HG03159 (cell line): ENCODE results near the gene CAPN10.

Source experiments
- ATAC-seq: cut with Tn5 transposase; IDR thresholded peaks from one replicate; pipeline ENCODE4 v1.9.1; 2021; ENCODE audit warnings: mild to moderate bottlenecking, moderate library complexity; ENCODE audit not compliant: unreplicated experiment

Gene CAPN10

GRCh38 chr2:240588669-240589068, 2.1 kb downstream of the CAPN10 start:
- ATAC-seq = no peak

GRCh38 chr2:240589375-240589774, 2.8 kb downstream of the CAPN10 start:
- no peak for ATAC-seq

- no peak for ATAC-seq
These were observed 3.5 kb downstream of the CAPN10 start for GRCh38 chr2:240589850-240590525.

GRCh38 chr2:240590681-240591111, 4.2 kb downstream of the CAPN10 start:
- no peak for ATAC-seq

- no peak for ATAC-seq
These were observed 4.7 kb downstream of the CAPN10 start for GRCh38 chr2:240591226-240591625.

- no peak for ATAC-seq
These were observed 5.2 kb downstream of the CAPN10 start for GRCh38 chr2:240591784-240592183.

- no peak for ATAC-seq
These were observed 6.6 kb downstream of the CAPN10 start for GRCh38 chr2:240593026-240593702.

GRCh38 chr2:240593703-240594451, 7.3 kb downstream of the CAPN10 start:
- ATAC-seq = no peak

- ATAC-seq = no peak
These were observed 8.2 kb downstream of the CAPN10 start for GRCh38 chr2:240594511-240595380.

GRCh38 chr2:240595381-240596079, 9.0 kb downstream of the CAPN10 start:
- no peak for ATAC-seq

- no peak for ATAC-seq
These were observed 9.5 kb downstream of the CAPN10 start for GRCh38 chr2:240596080-240596460.

GRCh38 chr2:240596491-240596931, 10.0 kb downstream of the CAPN10 start:
- ATAC-seq = no peak

GRCh38 chr2:240597054-240597418, 10.5 kb downstream of the CAPN10 start:
- ATAC-seq = no peak

GRCh38 chr2:240597419-240598181, 11.1 kb downstream of the CAPN10 start:
- no peak for ATAC-seq

GRCh38 chr2:240598311-240598911, 11.9 kb downstream of the CAPN10 start:
- ATAC-seq = no peak

GRCh38 chr2:240599141-240599583, 12.6 kb downstream of the CAPN10 start:
- no peak for ATAC-seq

- ATAC-seq = no peak
These were observed 14.0 kb downstream of the CAPN10 start for GRCh38 chr2:240600451-240600961.

- ATAC-seq = no peak
These were observed 14.7 kb downstream of the CAPN10 start for GRCh38 chr2:240601061-240601830.
